ENCODE results near the gene OR2M4. TPM values are rescaled to one million over a fixed set of nuclear protein-coding genes. Genes with fewer than 3 reads are reported as not detected.
A peak's percentile ranks its signal among the peaks of the same experiment; 100 is the strongest.

The OR2M4 gene, protein sequence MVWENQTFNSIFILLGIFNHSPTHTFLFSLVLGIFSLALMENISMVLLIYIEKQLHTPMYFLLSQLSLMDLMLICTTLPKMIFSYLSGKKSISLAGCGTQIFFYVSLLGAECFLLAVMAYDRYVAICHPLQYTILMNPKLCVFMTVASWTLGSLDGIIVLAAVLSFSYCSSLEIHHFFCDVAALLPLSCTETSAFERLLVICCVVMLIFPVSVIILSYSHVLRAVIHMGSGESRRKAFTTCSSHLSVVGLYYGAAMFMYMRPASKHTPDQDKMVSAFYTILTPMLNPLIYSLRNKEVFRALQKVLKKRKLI
- total RNA-seq (2022) (not detected in 2 replicates), Bru-seq, nascent RNA (percentile 11 among the genes with signal in this experiment), BruChase-seq, experiment 1, labeled RNA remaining after a 6-hour chase (not detected), BruChase-seq, experiment 2, labeled RNA remaining after a 2-hour chase (not detected)
- long read RNA-seq = 0 reads

DNA sequence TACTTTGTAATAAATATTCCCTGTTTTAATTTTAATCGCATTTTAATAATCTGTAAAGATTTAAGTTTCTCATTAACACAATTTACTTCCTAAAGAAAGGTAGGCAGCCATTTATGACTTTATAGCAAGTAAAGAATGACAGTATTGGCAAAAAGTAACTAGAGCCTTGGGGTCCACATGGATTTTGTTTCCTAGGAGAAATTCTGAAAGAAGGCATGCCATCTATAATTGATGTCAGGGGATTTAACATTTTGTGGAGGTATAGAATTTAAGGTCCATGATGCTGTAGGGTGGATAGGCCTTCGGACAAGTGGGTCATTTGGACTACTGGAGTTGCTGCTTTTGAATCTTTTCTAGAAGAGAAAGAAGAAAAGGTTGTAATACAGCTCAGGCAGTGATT lies at the start of gene OR2M4:
OR2M4 (plus strand) TSS at position 301 of the 400 bp plus-strand sequence. CDS start 7,512 bp downstream, outside the sequence.
- ChIA-PET POLR2A (interaction anchor here (1.1 to 1.4 kb wide), 2 partner anchors 13 kb away, joined by 4 to 5 read pairs; no protein-coding TSS in a partner anchor), CTCF (interaction anchor here (1.7 to 4.2 kb wide), 4 partner anchors 8 to 12 kb away, joined by 4 to 26 read pairs (median 14); no protein-coding TSS in a partner anchor)
- no peaks in the 10 kb centered on the region for H3K36me3 Mint-ChIP-seq (ENCODE audit: insufficient read depth, unreplicated experiment)
- intact Hi-C loops (cut with micrococcal nuclease) = no loop called here
- no peak within 1 kb of the TSS for H3K27ac Mint-ChIP-seq (ENCODE audit: low read depth, unreplicated experiment)
- no peaks in the 10 kb centered on the region for H3K27me3 Mint-ChIP-seq (ENCODE audit: insufficient read depth, unreplicated experiment)
- no peak within 1 kb of the TSS for H3K4me3 Mint-ChIP-seq (ENCODE audit: unreplicated experiment)
- DNase-seq (ENCODE audit: unreplicated experiment) = no peak
- TF ChIP-seq CTCF (IDR thresholded peaks at IDR 0.05; ENCODE audit: unreplicated experiment) = no peak
- peaks cover 16% of the 10 kb centered on the region for H3K9me3 Mint-ChIP-seq (ENCODE audit: unreplicated experiment)
- no TSS peak for BruUV-seq (replicated peaks)
- no peaks in the 10 kb centered on the region for H3K4me1 Mint-ChIP-seq (ENCODE audit: insufficient read depth, unreplicated experiment)

GRCh38 chr1:248183996-248184395 lies 47.2 kb upstream of the OR2M4 start:
- intact Hi-C loops (cut with micrococcal nuclease) = no loop called here
- BruUV-seq (replicated peaks) = no TSS peak
- peaks cover 7% of the 10 kb centered on the region for H3K9me3 Mint-ChIP-seq (ENCODE audit: unreplicated experiment)

DNA sequence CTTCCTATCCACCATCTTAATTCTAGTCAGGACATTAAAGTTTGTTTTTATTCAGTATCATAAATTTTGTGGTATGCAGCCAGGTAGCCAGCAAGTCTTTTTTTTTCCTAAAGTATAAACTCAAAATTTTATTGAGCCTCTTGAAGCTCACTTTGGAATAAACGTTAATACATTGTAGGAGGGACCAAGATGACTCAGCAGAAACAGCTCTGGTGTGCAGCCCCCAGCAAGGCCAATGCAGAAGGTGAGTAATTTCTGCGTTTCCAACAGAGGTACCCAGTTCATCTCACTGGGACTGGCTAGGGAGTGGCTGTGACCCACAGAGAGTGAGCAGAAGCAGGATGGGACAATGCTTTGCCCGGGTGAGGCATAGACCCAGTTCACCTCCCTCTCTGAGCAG lies 43.9 kb upstream of the OR2M4 start:
- Mint-ChIP-seq H3K27ac (ENCODE audit: low read depth, unreplicated experiment) (no peak overlapping the region), H3K27me3 (ENCODE audit: insufficient read depth, unreplicated experiment) (no peaks in the 10 kb centered on the region), H3K36me3 (ENCODE audit: insufficient read depth, unreplicated experiment) (no peaks in the 10 kb centered on the region), H3K4me3 (ENCODE audit: unreplicated experiment) (no peak overlapping the region), H3K4me1 (ENCODE audit: insufficient read depth, unreplicated experiment) (peaks cover 6% of the 10 kb centered on the region), H3K9me3 (ENCODE audit: unreplicated experiment) (peaks cover 8% of the 10 kb centered on the region)
- TF ChIP-seq CTCF (IDR thresholded peaks at IDR 0.05; ENCODE audit: unreplicated experiment) = no peak
- POLR2A ChIA-PET = no interaction called here
- DNase-seq (ENCODE audit: unreplicated experiment) = no peak
- no TSS peak for BruUV-seq (replicated peaks)
- CTCF ChIA-PET = no interaction called here
- intact Hi-C loops (cut with micrococcal nuclease) = no loop called here

More at GRCh38 chr1:248183996-248184395, 47.2 kb upstream of the OR2M4 start:
- ChIA-PET CTCF (no interaction called here), POLR2A (interaction anchor here (0.6 kb wide), 1 partner anchor 23 kb away, joined by 3 read pairs; no protein-coding TSS in a partner anchor)
- peaks cover 6% of the 10 kb centered on the region for H3K4me1 Mint-ChIP-seq (ENCODE audit: insufficient read depth, unreplicated experiment)
- peak overlapping the region; percentile 1 for H3K4me3 Mint-ChIP-seq (ENCODE audit: unreplicated experiment)
- no peak for DNase-seq (ENCODE audit: unreplicated experiment)
- H3K27ac Mint-ChIP-seq (ENCODE audit: low read depth, unreplicated experiment) = no peak overlapping the region
- no peak for TF ChIP-seq CTCF (IDR thresholded peaks at IDR 0.05; ENCODE audit: unreplicated experiment)
- H3K36me3 Mint-ChIP-seq (ENCODE audit: insufficient read depth, unreplicated experiment) = no peaks in the 10 kb centered on the region
- H3K27me3 Mint-ChIP-seq (ENCODE audit: insufficient read depth, unreplicated experiment) = no peaks in the 10 kb centered on the region

DNA sequence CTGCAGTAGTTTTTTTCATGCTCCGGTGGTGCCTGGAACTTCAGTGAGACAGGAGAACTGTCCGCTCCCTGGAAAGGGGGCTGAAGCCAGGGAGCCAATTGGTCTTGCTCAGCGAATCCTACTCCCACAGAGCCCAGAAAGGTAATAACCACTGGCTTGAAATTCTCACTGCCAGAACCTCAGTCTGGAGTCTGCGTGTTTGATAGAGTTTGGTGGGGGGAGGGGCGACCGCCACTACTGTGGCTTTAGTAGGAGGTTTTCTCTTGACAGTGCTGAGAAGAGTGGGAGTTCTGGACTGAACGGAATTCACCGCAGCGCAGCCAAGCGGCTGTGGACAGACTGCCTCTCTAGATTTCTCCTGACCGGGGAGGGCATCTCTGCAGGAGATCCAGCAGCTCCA lies 42.2 kb upstream of the OR2M4 start:
- POLR2A ChIA-PET = no interaction called here
- Mint-ChIP-seq H3K27ac (ENCODE audit: low read depth, unreplicated experiment) (no peak overlapping the region), H3K9me3 (ENCODE audit: unreplicated experiment) (peaks cover 10% of the 10 kb centered on the region), H3K4me1 (ENCODE audit: insufficient read depth, unreplicated experiment) (peaks cover 3% of the 10 kb centered on the region), H3K27me3 (ENCODE audit: insufficient read depth, unreplicated experiment) (no peaks in the 10 kb centered on the region), H3K4me3 (ENCODE audit: unreplicated experiment) (no peak overlapping the region), H3K36me3 (ENCODE audit: insufficient read depth, unreplicated experiment) (no peaks in the 10 kb centered on the region)
- TF ChIP-seq CTCF (IDR thresholded peaks at IDR 0.05; ENCODE audit: unreplicated experiment) = no peak
- intact Hi-C loops (cut with micrococcal nuclease) = no loop called here
- DNase-seq (ENCODE audit: unreplicated experiment) = no peak
- CTCF ChIA-PET = no interaction called here
- BruUV-seq (replicated peaks) = no TSS peak

Data from MCF 10A (cell line).